K562 (cell line): ENCODE data around the gene MDC1. TPM values are rescaled to one million over a fixed set of nuclear protein-coding genes. Genes with fewer than 3 reads are reported as not detected.

Experiments used
- ATAC-seq: fragments of 200-7000 bp; cut with Tn5 transposase; 3 replicates; pipeline ENCODE4 v1.9.1; 2020; ENCODE audit warnings: moderate library complexity
- BruUV-seq: library from RNA; stranded (reverse); fragments of 400-500 nt; replicated peaks from 2 replicates; lab custom pipeline; 2021; lab: Mats Ljungman, UMichigan
- CTCF ChIA-PET: fragments of 300-600 bp; formaldehyde crosslinking; extraction: SDS; loops from one replicate; lab custom pipeline; 2021; ENCODE audit warnings: low intra/inter-chr PET ratio; lab: Yijun Ruan, JAX
- POLR2A ChIA-PET: fragments of 300-600, 350-650 bp; sonication (Branson Sonifier 250); formaldehyde crosslinking; extraction: SDS; loops from one replicate; lab custom pipeline; 2021; ENCODE audit warnings: antibody characterized with exemption, inconsistent platforms; lab: Yijun Ruan, JAX
- DNase-seq, 4 experiments: peaks; one replicate each; pipeline versions ENCODE4 v3.0.0 to v3.0.0-alpha.2; 2011 to 2018; ENCODE audit warnings: low spot score in 3 of 4, mixed read lengths in 3 of 4; ENCODE audit errors: extremely low read depth in 1 of 4
- FAIRE-seq: peaks from 2 replicates; lab custom pipeline; 2011; peaks lifted over from hg19 to GRCh38; lab: Jason Lieb, UNC
- H2AFZ ChIP-seq: 2 replicates; pipeline ENCODE4 v1.6.0; 2011; ENCODE audit warnings: low read depth, low read length, control low read depth, inconsistent platforms
- H3K27ac ChIP-seq: fragments of 200-600 bp; 3 replicates; pipeline ENCODE4 v1.8.0; 2011; ENCODE audit warnings: low read depth, mild to moderate bottlenecking, control low read depth, inconsistent platforms, low read length, moderate library complexity, mixed read lengths; ENCODE audit errors: extremely low read depth
- H3K27me3 ChIP-seq, 2 experiments: fragments of 300-600 bp in 1 of 2; 2 replicates in 1 of 2; 3 replicates in 1 of 2; pipeline versions ENCODE4 v1.6.0 to v1.8.0; 2011; ENCODE audit warnings: inconsistent platforms in 2 of 2, low read length in 2 of 2, mild to moderate bottlenecking in 1 of 2, mixed read lengths in 1 of 2, moderate library complexity in 1 of 2; ENCODE audit not compliant: control insufficient read depth in 2 of 2, insufficient read depth in 2 of 2
- H3K36me3 ChIP-seq: fragments of 300-600 bp; 3 replicates; pipeline ENCODE4 v1.8.0; 2011; ENCODE audit warnings: mild to moderate bottlenecking, low read length, inconsistent platforms; ENCODE audit not compliant: control insufficient read depth, insufficient read depth
- H3K4me1 ChIP-seq, 2 experiments: fragments of 200-600 bp in 1 of 2; replicated peaks in 1 of 2; 2 replicates in 1 of 2; 3 replicates in 1 of 2; pipeline versions ENCODE4 v1.5.1 to v1.8.0; 2011; ENCODE audit warnings: inconsistent platforms in 2 of 2, low read length in 2 of 2, mild to moderate bottlenecking in 1 of 2, mixed read lengths in 1 of 2, moderate library complexity in 1 of 2; ENCODE audit not compliant: control insufficient read depth in 2 of 2, insufficient read depth in 2 of 2
- H3K4me2 ChIP-seq: 2 replicates; pipeline ENCODE4 v1.6.1; 2011; ENCODE audit warnings: low read length, control low read depth, inconsistent platforms, mixed read lengths; ENCODE audit not compliant: insufficient read depth
- H3K4me3 ChIP-seq: fragments of 200-600 bp; sonication (generic), shearing (Covaris generic); 2 replicates; pipeline ENCODE4 v1.5.1; 2016; ENCODE audit warnings: control low read depth, inconsistent platforms
- H3K79me2 ChIP-seq: fragments of 200-600 bp; 3 replicates; pipeline ENCODE4 v1.8.0; 2011; ENCODE audit warnings: low read length, inconsistent platforms; ENCODE audit not compliant: control insufficient read depth, insufficient read depth
- H3K9ac ChIP-seq, 2 experiments: 2 replicates each; pipeline versions ENCODE4 v1.6.0 to v1.6.1; 2011; ENCODE audit warnings: low read depth in 2 of 2, low read length in 2 of 2, control low read depth in 1 of 2, inconsistent platforms in 1 of 2, mild to moderate bottlenecking in 1 of 2, mixed read lengths in 1 of 2; ENCODE audit not compliant: insufficient read depth in 1 of 2
- H3K9me1 ChIP-seq: one replicate; pipeline ENCODE4 v1.6.0; 2011; ENCODE audit warnings: inconsistent platforms, mild to moderate bottlenecking, low read length, moderate library complexity; ENCODE audit not compliant: control insufficient read depth, insufficient read depth
- H3K9me3 ChIP-seq: replicated peaks from 2 replicates; pipeline ENCODE4 v1.5.1; 2011; ENCODE audit warnings: low read depth, low read length, inconsistent platforms; ENCODE audit not compliant: control insufficient read depth, insufficient read depth
- H4K20me1 ChIP-seq: replicated peaks from 2 replicates; pipeline ENCODE4 v1.6.1; 2011; ENCODE audit warnings: low read length, inconsistent platforms, mixed read lengths; ENCODE audit not compliant: control insufficient read depth, insufficient read depth
- ATF7 ChIP-seq: fragments of 450-650 bp; IDR thresholded peaks from 2 replicates; pipeline ENCODE4 v1.7.1; 2014; ENCODE audit warnings: mild to moderate bottlenecking, moderate library complexity
- RBFOX2 ChIP-seq: fragments of 200-400 bp; formaldehyde crosslinking; IDR thresholded peaks from 2 replicates; pipeline ENCODE4 v1.6.1; 2017; ENCODE audit warnings: low read depth, mild to moderate bottlenecking, low read length, moderate library complexity
- SIRT6 ChIP-seq: IDR thresholded peaks from one replicate; pipeline ENCODE4 v1.6.1; 2012; ENCODE audit warnings: low read depth, mild to moderate bottlenecking, control low read depth, inconsistent platforms, low read length, moderate library complexity
- SMAD1 ChIP-seq: fragments of 150-350 bp; IDR thresholded peaks from 2 replicates; pipeline ENCODE4 v1.6.1; 2014; ENCODE audit warnings: low read length, low read depth; ENCODE audit not compliant: partially characterized antibody
- WGBS: fragments of 100-300 bp; shearing (Covaris generic); methylation state at CpG from one replicate; pipeline ENCODE4 v1.1.6; 2016; ENCODE audit warnings: low coverage, mixed read lengths; ENCODE audit not compliant: insufficient coverage; ENCODE audit errors: missing lambda C conversion rate; 5-methylcytosine and 5-hydroxymethylcytosine counted together
- in situ Hi-C: fragments of 300-500 bp; cut with MboI; formaldehyde crosslinking; loops from 4 replicates; pipeline ENCODE4 v1.15.0; 2018; ENCODE audit warnings: inconsistent platforms, mixed read lengths
- intact Hi-C: fragments of 100-400 bp; cut with micrococcal nuclease; formaldehyde crosslinking; loops from 2 replicates; pipeline ENCODE4 v1.14.2; 2022
- polyA plus RNA-seq, 8 experiments: library from polyadenylated mRNA; depleted of rRNA in 4 of 8; stranded (reverse) in 5 of 8; unstranded in 3 of 8; fragments of >200 nt; fragmentation: Nextera tagmentation in 2 of 8; fragmentation: Illumina TruSeq in 1 of 8; extraction: Ambion mirVana in 2 of 8; extraction: Trizol in 1 of 8; gene quantifications; 2 replicates each; pipeline versions ENCODE4 v1.2.1 to v1.2.3, GENCODE V29; 2011 to 2014; ENCODE audit warnings: inconsistent platforms in 1 of 8, missing spikeins in 1 of 8
- total RNA-seq, 7 experiments: library from RNA; depleted of rRNA in 6 of 7; stranded (reverse); fragments of >200 nt in 6 of 7; fragmentation: Illumina TruSeq in 2 of 7; extraction: Trizol in 2 of 7; gene quantifications; 2 replicates each; pipeline versions ENCODE4 v1.2.1 to v1.2.3, GENCODE V29; 2011 to 2021; ENCODE audit warnings: low replicate concordance in 1 of 7

MDC1 gene
- total and polyA plus RNA-seq, 9 of the 15 experiments (the other 6 are each of a cell fraction or from before 2014, with no cell fraction given), result 8.2 to 114 (median 20.0) TPM

- Histone ChIP-seq H3K9ac (no peak overlapping the region), H3K4me1 (no peaks in the 10 kb centered on the region; a peak in 1 of 5 replicates), H3K4me3 (no peak overlapping the region), H4K20me1 (no peaks in the 10 kb centered on the region), H3K36me3 (peaks cover 90% of the 10 kb centered on the region), H3K4me2 (no peak overlapping the region), H3K27me3 (no peaks in the 10 kb centered on the region), H3K9me3 (no peaks in the 10 kb centered on the region), H3K9me1 (no peaks in the 10 kb centered on the region), H2AFZ (no peak overlapping the region), H3K27ac (no peak overlapping the region), H3K79me2 (peaks cover 4% of the 10 kb centered on the region; the same call in 1 of the 3 replicates)
- no peak for TF ChIP-seq SIRT6
- no peak for TF ChIP-seq SMAD1
- in situ Hi-C loops (no loop called here), intact Hi-C loops (no loop called here)
- DNase-seq, result no peak
- no TSS peak for BruUV-seq
- POLR2A ChIA-PET, result interaction anchor here (0.6 to 27.1 kb wide), 4 partner anchors 2 to 1790 kb away, joined by 3 to 524 read pairs (median 264); partner anchors contain the start of genes MDC1, NRM and TUBB
- 95% methylated on average over 2 of the region's 2 CpGs for WGBS
- no peak for FAIRE-seq
- ATAC-seq, result no peak
- CTCF ChIA-PET, result no interaction called here
These were observed 7.8 kb downstream of the MDC1 start for GRCh38 chr6:30709101-30709868.

GRCh38 chr6:30707281-30707850 lies 9.7 kb downstream of the MDC1 start:
- no peaks in the 10 kb centered on the region for H3K27me3 ChIP-seq
- no peak for FAIRE-seq
- intact Hi-C loops, result no loop called here
- no peaks in the 10 kb centered on the region for H3K9me3 ChIP-seq
- peak overlapping the region in 1 of 2 experiments; percentile 62; a peak in 2 of 4 replicates for H3K9ac ChIP-seq
- ChIA-PET CTCF (no interaction called here), POLR2A (interaction anchor here (1.0 to 27.1 kb wide), 3 partner anchors 4 to 92 kb away, joined by 3 to 524 read pairs (median 524); partner anchors contain the start of genes MDC1, NRM and TUBB)
- H3K27ac ChIP-seq, result no peak overlapping the region
- no peaks in the 10 kb centered on the region for H3K4me1 ChIP-seq
- H4K20me1 ChIP-seq, result no peaks in the 10 kb centered on the region
- H2AFZ ChIP-seq, result no peak overlapping the region
- no peak for DNase-seq
- no peaks in the 10 kb centered on the region for H3K79me2 ChIP-seq
- TF ChIP-seq RBFOX2, result peak; percentile 35; the same call in 1 of the 2 replicates
- TF ChIP-seq ATF7, result no peak
- TF ChIP-seq, all 486 proteins: peak for 1
- WGBS, result 56% methylated on average over 4 of the region's 6 CpGs
- Histone ChIP-seq H3K36me3 (peaks cover 89% of the 10 kb centered on the region), H3K9me1 (no peaks in the 10 kb centered on the region), H3K4me3 (no peak overlapping the region), H3K4me2 (no peak overlapping the region)
- in situ Hi-C loops, result no loop called here
- peak; percentile 11; the same call in 2 of the 3 replicates for ATAC-seq
- BruUV-seq, result no TSS peak
